Stomach (tissue), 19 donors: ENCODE data around the gene HTR3D. TPM values are rescaled to one million over a fixed set of nuclear protein-coding genes. Genes with fewer than 3 reads are reported as not detected.

Source experiments
- DNase-seq, 2 donors: peaks; one replicate each; pipeline versions ENCODE4 v3.0.0 to v3.0.0-alpha.2; 2013 to 2019
- H3K27ac ChIP-seq, 5 donors: fragments of 200-600 bp in 4 of 5; sonication (generic) in 4 of 5; one replicate each; pipeline ENCODE4 v1.5.1; 2013 to 2019; ENCODE audit warnings: mild to moderate bottlenecking in 1 of 5, moderate library complexity in 1 of 5
- H3K27me3 ChIP-seq, 3 donors: fragments of 200-600 bp; sonication (generic); one replicate each; pipeline ENCODE4 v1.5.1; 2017 to 2019; ENCODE audit warnings: mixed run types in 1 of 3
- H3K36me3 ChIP-seq, 4 donors: fragments of 200-600 bp; sonication (generic); 1 replicate in 3 of 4; 2 replicates in 1 of 4; pipeline ENCODE4 v1.5.1; 2016 to 2019
- H3K4me1 ChIP-seq, 4 donors: fragments of 200-600 bp; sonication (generic); one replicate each; pipeline ENCODE4 v1.5.1; 2016 to 2019
- H3K4me3 ChIP-seq, 4 donors: fragments of 200-600 bp; sonication (generic) in 3 of 4; one replicate each; pipeline ENCODE4 v1.5.1; 2016 to 2019; ENCODE audit warnings: mild to moderate bottlenecking in 1 of 4
- H3K9me3 ChIP-seq, 4 donors: fragments of 200-600 bp; sonication (generic); one replicate each; pipeline ENCODE4 v1.5.1; 2016 to 2019
- EP300 ChIP-seq: sonication (generic); formaldehyde crosslinking; IDR thresholded peaks from one replicate; pipeline ENCODE4 v1.6.1; 2017; ENCODE audit warnings: antibody characterized with exemption
- POLR2A ChIP-seq, 4 donors: fragments of 450-650 bp; IDR thresholded peaks; one replicate each; pipeline ENCODE4 v1.6.1; 2016; ENCODE audit warnings: antibody characterized with exemption in 4 of 4, control low read depth in 2 of 4, mild to moderate bottlenecking in 1 of 4, moderate library complexity in 1 of 4
- POLR2AphosphoS5 ChIP-seq, 3 donors: sonication (generic); formaldehyde crosslinking; IDR thresholded peaks; one replicate each; pipeline ENCODE4 v1.6.1; 2016; ENCODE audit warnings: antibody characterized with exemption in 3 of 3
- WGBS, 5 donors: extraction: QIAGEN DNeasy Blood & Tissue Kit in 3 of 5; methylation state at CpG; one replicate each; pipeline versions ENCODE4 v1.1.5 to v1.1.7; 2013 to 2018; 5-methylcytosine and 5-hydroxymethylcytosine counted together
- intact Hi-C: fragments of 100-400 bp; cut with DNase I; formaldehyde crosslinking; loops from one replicate; pipeline ENCODE4 v1.15.1; 2023; ENCODE audit warnings: low total_unique reads
- long read RNA-seq, 10 donors: transcript quantifications; one replicate each; lab custom pipeline, GENCODE V29; 2026
- polyA plus RNA-seq, 3 donors: library from polyadenylated mRNA; stranded (reverse); fragments of 200-250 nt; gene quantifications; one replicate each; pipeline ENCODE4 v1.2.3, GENCODE V29; 2013
- total RNA-seq, 5 donors: library from RNA; depleted of rRNA; stranded (reverse); fragments of >200 nt; gene quantifications; one replicate each; pipeline versions ENCODE4 v1.1.0 to v1.2.3, GENCODE V29; 2014 to 2016
- TF ChIP-seq, protein P1 (sequence below), 7 experiments: fragments of 450-650 bp in 4 of 7; fragments of 200-600 bp in 3 of 7; sonication (generic) in 3 of 7; IDR thresholded peaks; one replicate each; pipeline ENCODE4 v1.5.1; 2016 to 2019; ENCODE audit warnings: antibody characterized with exemption in 7 of 7, control low read depth in 2 of 7, mild to moderate bottlenecking in 1 of 7
- donor health status: healthy with polysubstance abuse.
- donor health status: Bipolar disorder and iron deficiency.
- donor health status: healthy.

Gene HTR3D, protein sequence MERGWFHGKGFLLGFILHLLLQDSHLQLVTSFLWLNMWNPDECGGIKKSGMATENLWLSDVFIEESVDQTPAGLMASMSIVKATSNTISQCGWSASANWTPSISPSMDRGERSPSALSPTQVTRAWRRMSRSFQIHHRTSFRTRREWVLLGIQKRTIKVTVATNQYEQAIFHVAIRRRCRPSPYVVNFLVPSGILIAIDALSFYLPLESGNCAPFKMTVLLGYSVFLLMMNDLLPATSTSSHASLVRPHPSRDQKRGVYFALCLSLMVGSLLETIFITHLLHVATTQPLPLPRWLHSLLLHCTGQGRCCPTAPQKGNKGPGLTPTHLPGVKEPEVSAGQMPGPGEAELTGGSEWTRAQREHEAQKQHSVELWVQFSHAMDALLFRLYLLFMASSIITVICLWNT
- not detected for total RNA-seq
- not detected for polyA plus RNA-seq
- long read RNA-seq, donor 1 = 0 reads
- long read RNA-seq, donor 2 = 0 reads
- long read RNA-seq, donor 3 = 0 reads
- long read RNA-seq, donor 4 = 0 reads
- long read RNA-seq, donor 5 = 0 reads
- long read RNA-seq, donor 6 = 0 reads
- long read RNA-seq, donor 7 = 0 reads
- long read RNA-seq, donor 8 = 0 reads
- long read RNA-seq, donor 9 = 0 reads
- long read RNA-seq, donor 10 = 0 reads

DNA sequence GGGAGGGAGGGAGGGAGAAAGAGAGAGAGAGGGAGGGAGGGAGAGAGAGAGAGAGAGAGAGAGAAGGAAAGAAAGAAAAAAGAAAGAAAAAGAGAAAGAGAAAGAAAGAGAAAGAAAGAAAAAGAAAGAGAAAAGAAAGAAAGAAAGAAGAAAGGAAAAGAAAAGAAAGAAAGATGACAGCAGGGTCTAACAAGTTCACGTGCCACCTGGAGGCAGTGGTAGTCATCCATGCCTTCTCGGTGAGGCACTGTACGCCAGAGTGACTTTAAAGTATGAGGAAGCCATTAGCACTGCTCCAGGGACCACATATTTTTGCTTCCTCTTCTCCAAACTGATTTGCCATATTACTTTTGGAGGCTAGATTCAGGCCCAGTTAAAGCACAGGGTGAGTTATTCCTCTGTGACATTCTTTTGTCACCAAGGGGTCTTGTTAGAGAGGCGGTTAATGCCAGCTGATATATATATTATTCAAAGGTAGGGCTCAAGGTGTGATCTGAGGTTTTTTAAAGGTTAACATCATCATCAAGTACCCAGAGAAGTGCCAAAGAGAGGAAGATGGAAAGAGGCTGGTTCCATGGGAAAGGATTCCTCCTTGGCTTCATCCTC lies at the start of gene HTR3D:
Gene HTR3D (plus strand): TSS at position 556 of the 606 bp plus-strand sequence. CDS start 0 bp downstream, at position 556.
- 62 to 70% (median 68%) methylated on average over 4 of the region's 4 CpGs for WGBS, 5 donors
- Histone ChIP-seq H3K27me3 (no peaks in the 10 kb centered on the region), H3K4me1 (no peaks in the 10 kb centered on the region), H3K4me3 (no peak within 1 kb of the TSS), H3K9me3 (no peaks in the 10 kb centered on the region), H3K36me3 (no peaks in the 10 kb centered on the region), H3K27ac (no peak within 1 kb of the TSS)
- DNase-seq = no peak
- TF ChIP-seq POLR2A (IDR thresholded peaks at IDR 0.05) = no peak
- intact Hi-C loops = no loop called here

DNA sequence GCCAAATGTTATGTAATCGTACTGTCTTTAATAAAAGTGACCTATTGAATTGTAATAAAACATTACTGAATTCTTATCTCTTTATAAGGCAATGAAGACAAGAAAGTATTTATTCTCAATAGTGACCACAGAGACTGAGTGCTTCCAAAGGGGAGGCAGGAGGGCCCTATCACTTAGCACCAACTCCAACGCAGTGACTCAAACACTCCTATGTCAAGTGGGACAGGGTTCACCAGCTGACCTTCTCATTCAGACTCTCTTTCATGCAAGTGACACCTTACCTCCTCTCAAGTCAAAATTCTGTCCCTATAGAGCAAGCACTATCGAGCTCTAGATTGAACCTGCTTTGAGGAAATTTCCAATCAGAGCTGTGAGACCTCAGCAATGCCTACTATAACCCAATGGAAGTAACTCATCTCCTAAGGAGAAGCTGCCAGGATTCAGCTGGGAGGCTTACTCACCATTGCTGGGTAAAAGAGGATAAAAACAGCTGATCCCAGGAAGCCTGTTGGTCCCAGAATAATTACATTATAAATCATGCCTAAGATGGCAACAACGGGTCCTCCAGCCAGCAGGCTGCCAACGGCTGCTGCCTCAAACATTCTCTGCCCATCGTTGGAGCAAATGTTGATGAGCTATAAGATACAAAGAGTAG lies 49.4 kb upstream of the HTR3D start:
- Histone ChIP-seq H3K4me3 (no peak overlapping the region), H3K9me3 (no peaks in the 10 kb centered on the region), H3K27ac (no peak overlapping the region), H3K27me3 (no peaks in the 10 kb centered on the region), H3K36me3 (peaks cover 18 to 97% (median 84%) of the 10 kb centered on the region in 4 donors), H3K4me1 (peaks cover 5 to 22% (median 14%) of the 10 kb centered on the region in 4 donors)
- TF ChIP-seq POLR2A (IDR thresholded peaks at IDR 0.05) (no peak), POLR2AphosphoS5 (IDR thresholded peaks at IDR 0.05) (no peak), EP300 (no peak)
- TF ChIP-seq, protein P1, sequence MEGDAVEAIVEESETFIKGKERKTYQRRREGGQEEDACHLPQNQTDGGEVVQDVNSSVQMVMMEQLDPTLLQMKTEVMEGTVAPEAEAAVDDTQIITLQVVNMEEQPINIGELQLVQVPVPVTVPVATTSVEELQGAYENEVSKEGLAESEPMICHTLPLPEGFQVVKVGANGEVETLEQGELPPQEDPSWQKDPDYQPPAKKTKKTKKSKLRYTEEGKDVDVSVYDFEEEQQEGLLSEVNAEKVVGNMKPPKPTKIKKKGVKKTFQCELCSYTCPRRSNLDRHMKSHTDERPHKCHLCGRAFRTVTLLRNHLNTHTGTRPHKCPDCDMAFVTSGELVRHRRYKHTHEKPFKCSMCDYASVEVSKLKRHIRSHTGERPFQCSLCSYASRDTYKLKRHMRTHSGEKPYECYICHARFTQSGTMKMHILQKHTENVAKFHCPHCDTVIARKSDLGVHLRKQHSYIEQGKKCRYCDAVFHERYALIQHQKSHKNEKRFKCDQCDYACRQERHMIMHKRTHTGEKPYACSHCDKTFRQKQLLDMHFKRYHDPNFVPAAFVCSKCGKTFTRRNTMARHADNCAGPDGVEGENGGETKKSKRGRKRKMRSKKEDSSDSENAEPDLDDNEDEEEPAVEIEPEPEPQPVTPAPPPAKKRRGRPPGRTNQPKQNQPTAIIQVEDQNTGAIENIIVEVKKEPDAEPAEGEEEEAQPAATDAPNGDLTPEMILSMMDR (IDR thresholded peaks at IDR 0.05) = no peak
- WGBS, 5 donors = 85 to 92% (median 91%) methylated on average over 6 of the region's 6 CpGs
- no peak for DNase-seq
- intact Hi-C loops = no loop called here

DNA sequence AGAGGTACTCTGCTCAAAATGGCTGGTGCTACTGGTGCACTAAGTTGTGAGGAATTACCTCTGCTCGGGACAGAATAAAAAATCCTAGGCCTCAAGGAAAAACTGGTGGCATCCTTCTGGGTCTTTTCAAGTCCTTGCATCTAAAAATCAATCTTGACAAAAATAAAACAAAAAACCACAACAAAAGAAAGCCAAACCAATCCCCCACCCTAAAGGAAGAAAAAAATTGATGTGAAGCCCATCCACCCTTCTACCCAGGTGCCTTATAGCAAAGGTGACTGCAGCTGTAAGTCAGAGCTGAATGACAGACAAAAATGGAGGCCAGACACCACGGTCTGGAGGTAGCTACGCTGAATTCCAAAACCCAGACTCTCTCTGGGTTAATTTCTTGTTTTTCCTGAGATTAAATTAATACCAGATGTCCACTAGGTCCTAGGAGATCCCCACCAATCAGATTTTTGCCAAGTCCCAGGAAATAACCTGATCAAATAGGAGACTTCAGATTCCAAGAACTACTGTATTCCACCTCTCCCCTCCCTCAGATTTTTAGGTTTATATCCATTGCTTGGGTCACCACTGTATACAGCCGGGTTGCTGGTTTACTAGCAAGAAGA lies 47.3 kb upstream of the HTR3D start:
- Histone ChIP-seq H3K36me3 (peaks cover 30 to 97% (median 87%) of the 10 kb centered on the region in 4 donors), H3K9me3 (no peaks in the 10 kb centered on the region), H3K27ac (peak overlapping the region in 1 of 5 donors; percentile 41), H3K4me1 (peaks cover 5 to 22% (median 14%) of the 10 kb centered on the region in 4 donors), H3K4me3 (no peak overlapping the region), H3K27me3 (no peaks in the 10 kb centered on the region)
- WGBS, 5 donors = 88 to 95% (median 91%) methylated on average over 4 of the region's 4 CpGs
- TF ChIP-seq, protein P1 (IDR thresholded peaks at IDR 0.05) = no peak
- TF ChIP-seq POLR2A (IDR thresholded peaks at IDR 0.05) (no peak), EP300 (no peak), POLR2AphosphoS5 (IDR thresholded peaks at IDR 0.05) (no peak)
- no peak for DNase-seq
- intact Hi-C loops = no loop called here

DNA sequence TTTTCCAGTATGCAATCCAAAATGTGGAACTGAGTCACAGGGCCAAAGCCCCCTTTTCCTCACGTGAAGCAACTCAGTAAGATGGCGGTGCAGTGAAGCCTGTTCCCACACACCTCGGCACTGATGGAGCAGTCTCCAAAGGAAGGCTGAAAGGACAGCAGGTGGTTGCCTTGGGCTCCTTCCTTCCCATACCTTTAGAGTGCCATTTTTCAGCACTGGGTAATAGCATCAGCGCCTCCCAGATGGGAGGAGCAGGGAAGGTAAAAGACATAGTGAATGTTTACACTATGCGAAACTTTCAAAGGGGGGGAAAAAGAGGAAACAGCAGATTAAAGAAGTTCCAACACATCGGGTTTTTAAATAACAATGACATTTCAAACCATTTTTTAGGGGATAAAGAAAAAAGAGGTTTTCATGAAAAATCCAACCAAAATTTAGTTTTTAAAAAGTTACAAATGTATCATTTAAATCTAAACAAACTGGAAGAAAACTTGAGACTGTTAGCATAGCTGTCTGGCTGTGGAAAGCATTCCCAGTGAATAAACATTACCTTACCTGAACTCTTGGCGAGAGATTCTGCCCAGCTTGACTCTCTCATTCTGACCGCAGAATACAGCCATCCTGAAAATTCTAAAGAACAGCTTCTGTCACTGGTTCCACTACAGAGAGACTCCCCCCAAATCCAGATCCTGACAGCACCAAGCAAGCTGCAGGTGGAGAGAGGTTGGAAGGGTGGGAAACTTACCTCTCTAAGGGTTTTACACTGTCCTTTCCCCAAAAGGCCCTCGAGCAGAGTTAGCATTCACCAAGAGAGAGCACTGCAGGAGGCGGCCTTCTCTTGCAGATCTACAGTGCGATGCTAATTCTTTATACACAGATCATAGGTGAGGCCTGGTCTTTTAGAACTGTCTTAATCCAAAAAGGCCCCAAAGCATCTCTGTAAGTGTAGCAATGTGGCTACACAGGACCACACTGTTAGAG lies 46.5 kb upstream of the HTR3D start:
- Histone ChIP-seq H3K27ac (peak overlapping the region in 3 of 5 donors; percentile 4 to 41 (median 35)), H3K36me3 (peaks cover 30 to 90% (median 83%) of the 10 kb centered on the region in 4 donors)
- intact Hi-C loops = no loop called here

More for the DNA sequence above, 46.5 kb upstream of the HTR3D start:
- TF ChIP-seq POLR2A (IDR thresholded peaks at IDR 0.05) = no peak
- no peak for DNase-seq
- H3K27me3 ChIP-seq = no peaks in the 10 kb centered on the region
- WGBS, 5 donors = 41 to 54% (median 46%) methylated on average over 11 of the region's 11 CpGs
- peaks cover 5 to 22% (median 14%) of the 10 kb centered on the region in 4 donors for H3K4me1 ChIP-seq
- H3K4me3 ChIP-seq = no peak overlapping the region
- H3K9me3 ChIP-seq = no peaks in the 10 kb centered on the region
